ENCODE measurements around the gene SYNE1.

SYNE1 gene

GRCh38 chr6:152313542-152314482 lies 323.4 kb downstream of the SYNE1 start:
- peak; percentile 42 for DNase-seq (ENCODE audit: low spot score)

- DNase-seq (ENCODE audit: low spot score) = no peak
Measured at GRCh38 chr6:152312434-152312833, 324.7 kb downstream of the SYNE1 start.

- no peak for DNase-seq (ENCODE audit: low spot score)
Measured at GRCh38 chr6:152310371-152310954, 326.7 kb downstream of the SYNE1 start.

- no peak for DNase-seq (ENCODE audit: low spot score)
Measured at GRCh38 chr6:152309648-152310047, 327.5 kb downstream of the SYNE1 start.

GRCh38 chr6:152309006-152309405 lies 328.2 kb downstream of the SYNE1 start:
- no peak for DNase-seq (ENCODE audit: low spot score)

- DNase-seq (ENCODE audit: low spot score) = no peak
Measured at GRCh38 chr6:152308306-152308705, 328.9 kb downstream of the SYNE1 start.

GRCh38 chr6:152305672-152306071 lies 331.5 kb downstream of the SYNE1 start:
- no peak for DNase-seq (ENCODE audit: low spot score)

DNA sequence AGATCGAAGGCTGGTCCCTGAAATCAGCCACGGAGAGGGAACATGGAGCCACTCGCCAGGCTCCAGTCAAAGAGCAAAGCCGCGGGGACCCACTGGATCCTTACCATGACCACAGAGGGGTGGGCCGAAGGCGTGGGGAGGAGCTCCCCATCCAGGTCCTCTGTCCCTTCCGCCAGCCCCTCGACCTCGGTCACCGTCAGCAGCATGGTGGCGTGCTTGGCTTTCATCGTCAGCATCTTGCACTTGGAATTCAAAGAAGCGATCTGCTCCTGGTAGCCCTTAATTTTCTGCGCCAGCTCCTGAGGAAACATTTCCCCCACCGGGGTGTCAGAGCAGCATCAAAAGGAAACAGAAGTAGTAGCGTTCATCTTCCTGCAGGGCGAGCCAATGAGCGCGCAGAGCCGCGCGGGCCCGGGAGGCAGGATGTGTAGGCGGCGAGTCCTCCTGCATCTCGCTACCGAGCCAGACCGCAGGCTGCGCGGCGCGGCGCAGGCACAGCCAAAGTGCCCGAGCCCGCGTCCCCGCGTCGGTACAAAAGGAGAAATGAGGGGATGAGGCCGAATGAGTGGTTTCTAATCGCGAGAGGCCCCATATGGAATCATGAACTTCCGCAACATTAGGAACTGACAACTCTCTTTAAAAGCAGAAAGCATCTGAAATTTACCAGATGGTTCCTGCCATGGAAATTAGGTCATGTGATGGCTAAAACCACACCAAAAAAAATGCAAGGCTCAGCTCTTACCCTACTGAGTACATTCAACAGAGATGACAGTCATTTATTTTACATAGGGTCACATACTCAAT lies 335.2 kb downstream of the SYNE1 start:
- DNase-seq (ENCODE audit: low spot score) = peak; percentile 61

- no peak for DNase-seq (ENCODE audit: low spot score)
Measured at GRCh38 chr6:152301021-152301764, 336.0 kb downstream of the SYNE1 start.

- no peak for DNase-seq (ENCODE audit: low spot score)
Measured at GRCh38 chr6:152300517-152300916, 336.6 kb downstream of the SYNE1 start.

GRCh38 chr6:152298848-152299735 lies 338.1 kb downstream of the SYNE1 start:
- DNase-seq (ENCODE audit: low spot score) = no peak

- no peak for DNase-seq (ENCODE audit: low spot score)
Measured at GRCh38 chr6:152298055-152298647, 339.0 kb downstream of the SYNE1 start.

- DNase-seq (ENCODE audit: low spot score) = no peak
Measured at GRCh38 chr6:152296648-152297376, 340.4 kb downstream of the SYNE1 start.

- no peak for DNase-seq (ENCODE audit: low spot score)
Measured at GRCh38 chr6:152295920-152296319, 341.2 kb downstream of the SYNE1 start.

DNA sequence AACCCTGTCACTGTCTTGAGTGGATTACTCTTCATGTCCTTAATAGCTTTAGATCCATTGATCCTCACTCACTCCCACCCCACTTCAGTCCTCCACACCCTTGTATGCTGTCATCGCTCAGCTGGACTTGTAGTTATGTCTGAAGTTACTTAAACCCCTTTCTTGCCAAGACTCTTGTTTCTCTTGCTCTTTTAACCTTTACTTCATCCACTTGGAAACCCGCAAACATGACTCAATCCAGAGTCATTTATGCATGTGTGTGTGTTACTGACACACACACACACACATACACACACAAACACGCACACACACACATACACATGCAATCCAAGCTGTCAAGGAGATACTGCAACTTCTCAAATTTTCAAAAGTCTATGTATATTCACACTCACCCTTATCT lies 341.8 kb downstream of the SYNE1 start:
- DNase-seq (ENCODE audit: low spot score) = no peak

DNA sequence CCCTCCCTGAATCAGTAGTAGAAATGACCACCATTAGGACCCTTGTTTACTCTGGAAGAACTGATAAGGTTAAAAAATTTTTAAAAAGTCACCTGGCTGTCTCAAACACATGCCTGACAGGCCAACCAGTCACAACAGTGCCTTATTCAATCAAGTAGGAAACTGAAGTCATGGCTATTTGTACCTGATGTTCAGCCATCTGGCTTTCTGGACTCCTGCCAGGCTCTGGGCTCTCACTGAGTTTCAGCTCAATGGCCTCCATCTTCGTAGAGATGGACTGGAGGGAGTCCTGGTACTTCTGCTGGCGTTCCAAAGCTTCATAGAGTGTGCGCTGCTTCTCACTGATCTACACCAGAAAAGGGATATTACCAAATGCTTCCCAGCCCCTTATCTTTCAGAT lies 343.8 kb downstream of the SYNE1 start:
- DNase-seq (ENCODE audit: low spot score) = no peak

GRCh38 chr6:152292555-152292954 lies 344.6 kb downstream of the SYNE1 start:
- DNase-seq (ENCODE audit: low spot score) = no peak

- DNase-seq (ENCODE audit: low spot score) = no peak
Measured at GRCh38 chr6:152290693-152291092, 346.5 kb downstream of the SYNE1 start.

DNA sequence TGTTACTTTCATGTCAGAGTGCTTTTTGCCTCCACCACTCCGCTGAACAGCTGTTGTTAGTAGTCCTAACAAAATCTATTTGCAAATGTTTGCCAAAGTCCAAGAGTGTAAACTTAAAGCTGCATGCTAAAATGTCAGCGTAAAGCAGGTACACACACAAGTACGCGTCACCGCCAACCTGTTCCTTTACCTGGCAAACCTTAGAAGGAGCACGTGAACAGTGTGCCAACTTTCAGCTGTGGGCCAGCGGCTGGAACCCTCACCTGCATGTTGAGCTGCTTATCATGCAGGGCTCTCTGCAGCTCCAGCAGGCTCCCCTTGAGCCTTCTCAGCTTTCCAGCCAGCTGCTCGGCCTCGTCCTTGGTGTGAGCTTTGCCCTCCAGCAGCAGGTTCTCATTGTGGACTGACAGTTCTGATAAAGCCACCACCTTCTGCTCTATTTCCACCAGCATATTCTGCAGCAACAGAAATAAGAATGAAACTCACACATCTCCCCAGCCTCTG lies 359.3 kb downstream of the SYNE1 start:
- no peak for DNase-seq (ENCODE audit: low spot score)

DNA sequence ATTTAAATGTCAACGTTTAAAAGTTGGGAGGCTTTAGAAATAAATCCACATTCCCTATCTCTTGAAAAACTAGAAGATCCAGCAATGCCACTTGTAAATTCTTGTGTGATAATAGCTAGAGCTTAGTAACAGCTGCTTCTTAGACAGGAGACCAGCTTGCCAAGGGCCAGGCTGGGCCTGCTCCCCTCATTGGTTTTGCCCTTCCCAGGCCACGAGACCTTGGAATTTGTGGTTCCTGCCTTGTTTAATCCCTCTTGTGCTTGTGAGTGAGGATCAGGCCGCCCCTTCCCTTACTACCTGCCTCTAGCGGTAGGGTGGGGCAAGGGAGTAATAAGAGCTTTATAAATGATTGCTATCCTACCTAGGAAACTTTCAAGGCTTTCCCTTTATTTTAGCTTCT lies 363.5 kb downstream of the SYNE1 start:
- DNase-seq (ENCODE audit: low spot score) = no peak

Data from HuH-7.5 (cell line).